ENCODE results near the gene APP. TPM values are rescaled to one million over a fixed set of nuclear protein-coding genes. Genes with fewer than 3 reads are reported as not detected.

Gene APP
- total RNA-seq, 1 donor from 2014 or later, result 306 TPM

DNA sequence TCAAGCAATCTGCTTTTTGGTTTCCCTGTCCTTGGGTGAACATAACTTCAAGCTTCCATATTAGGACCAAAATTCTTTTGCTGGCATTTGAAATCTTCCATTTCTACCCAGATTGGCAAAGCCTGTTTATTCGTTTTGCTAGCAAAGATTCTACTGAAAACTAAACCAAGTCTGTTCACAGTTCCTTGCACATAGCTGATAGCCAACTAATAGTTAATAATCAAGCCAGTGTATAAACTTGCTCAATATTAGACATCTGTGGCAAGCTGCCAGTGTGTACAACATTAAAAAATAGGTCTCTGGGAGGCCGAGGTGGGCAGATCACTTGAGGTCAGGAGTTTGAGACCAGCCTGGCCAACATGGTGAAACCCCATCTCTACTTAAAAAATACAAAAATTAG, 6.3 kb downstream of the APP start:
- Mint-ChIP-seq H3K27me3 (ENCODE audit: insufficient read depth, low read depth) (peaks cover 2% of the 10 kb centered on the region), H3K4me3 (no peak overlapping the region), H3K9me3 (peaks cover 19% of the 10 kb centered on the region), H3K36me3 (peaks cover 36% of the 10 kb centered on the region), H3K4me1 (peaks cover 37% of the 10 kb centered on the region), H3K27ac (no peak overlapping the region)
- H3K4me2 ChIP-seq, result no peak overlapping the region
- H2AFZ ChIP-seq (replicated peaks), result no peak overlapping the region
- H3K9me3 ChIP-seq (ENCODE audit: low read depth), result no peaks in the 10 kb centered on the region
- H3F3A ChIP-seq (ENCODE audit: low read depth), result peaks cover 4% of the 10 kb centered on the region
- no peaks in the 10 kb centered on the region for H3K27me3 ChIP-seq
- H3K36me3 ChIP-seq, result no peaks in the 10 kb centered on the region
- H3K27ac ChIP-seq, result no peak overlapping the region
- H3K9ac ChIP-seq, result no peak overlapping the region
- H3K4me3 ChIP-seq, result no peak overlapping the region
- DNase-seq (ENCODE audit: low spot score), result no peak
- peaks cover 86% of the 10 kb centered on the region for H4K20me1 ChIP-seq (ENCODE audit: low read depth)
- TF ChIP-seq EZH2phosphoT487 (IDR thresholded peaks at IDR 0.05) (no peak), EZH2 (IDR thresholded peaks at IDR 0.05) (no peak)
- TF ChIP-seq, protein P1, sequence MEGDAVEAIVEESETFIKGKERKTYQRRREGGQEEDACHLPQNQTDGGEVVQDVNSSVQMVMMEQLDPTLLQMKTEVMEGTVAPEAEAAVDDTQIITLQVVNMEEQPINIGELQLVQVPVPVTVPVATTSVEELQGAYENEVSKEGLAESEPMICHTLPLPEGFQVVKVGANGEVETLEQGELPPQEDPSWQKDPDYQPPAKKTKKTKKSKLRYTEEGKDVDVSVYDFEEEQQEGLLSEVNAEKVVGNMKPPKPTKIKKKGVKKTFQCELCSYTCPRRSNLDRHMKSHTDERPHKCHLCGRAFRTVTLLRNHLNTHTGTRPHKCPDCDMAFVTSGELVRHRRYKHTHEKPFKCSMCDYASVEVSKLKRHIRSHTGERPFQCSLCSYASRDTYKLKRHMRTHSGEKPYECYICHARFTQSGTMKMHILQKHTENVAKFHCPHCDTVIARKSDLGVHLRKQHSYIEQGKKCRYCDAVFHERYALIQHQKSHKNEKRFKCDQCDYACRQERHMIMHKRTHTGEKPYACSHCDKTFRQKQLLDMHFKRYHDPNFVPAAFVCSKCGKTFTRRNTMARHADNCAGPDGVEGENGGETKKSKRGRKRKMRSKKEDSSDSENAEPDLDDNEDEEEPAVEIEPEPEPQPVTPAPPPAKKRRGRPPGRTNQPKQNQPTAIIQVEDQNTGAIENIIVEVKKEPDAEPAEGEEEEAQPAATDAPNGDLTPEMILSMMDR (IDR thresholded peaks at IDR 0.05), result no peak
- peaks cover 100% of the 10 kb centered on the region for H3K79me2 ChIP-seq (ENCODE audit: low read depth)
- H3K4me1 ChIP-seq, result peaks cover 33% of the 10 kb centered on the region

DNA sequence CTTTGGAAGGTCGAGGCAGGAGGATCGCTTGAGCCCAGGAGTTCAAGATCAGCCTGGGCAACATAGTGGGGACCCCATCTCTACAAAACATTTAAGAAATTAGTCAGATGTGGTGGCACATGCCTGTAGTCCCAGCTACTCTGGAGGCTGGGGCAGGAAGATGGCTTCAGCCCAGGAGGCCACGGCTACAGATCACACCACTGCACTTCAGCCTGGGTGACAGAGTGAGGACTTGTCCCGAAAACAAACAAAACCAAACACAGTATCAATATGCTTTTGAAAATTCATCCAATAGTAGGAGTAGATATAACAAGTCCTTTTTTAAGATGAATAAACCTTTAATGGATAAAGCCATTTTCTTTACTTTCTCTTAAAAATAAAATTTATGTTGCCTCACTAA, 8.5 kb downstream of the APP start:
- peaks cover 2% of the 10 kb centered on the region for H3K27me3 Mint-ChIP-seq (ENCODE audit: insufficient read depth, low read depth)
- H3K4me1 Mint-ChIP-seq, result peaks cover 20% of the 10 kb centered on the region
- no peak overlapping the region for H3K4me3 Mint-ChIP-seq

DNA sequence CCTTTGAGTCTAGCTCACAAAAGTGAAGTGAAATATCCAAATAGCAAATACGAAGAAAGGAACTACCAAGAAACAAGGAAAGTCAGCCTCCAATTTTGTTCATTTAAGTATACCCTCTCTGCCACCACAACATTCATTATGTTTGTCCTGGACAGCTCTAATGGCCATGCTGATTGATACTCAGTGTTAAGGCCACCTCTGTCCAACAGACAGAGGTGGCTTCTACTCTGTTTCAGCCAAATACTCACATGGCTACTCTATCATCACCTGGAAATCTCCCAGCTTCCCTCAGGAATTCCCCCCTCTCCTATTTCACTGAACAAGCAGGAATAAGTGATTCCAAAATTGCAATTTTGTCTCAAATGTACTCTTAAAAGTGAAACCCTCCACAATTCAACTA, 10.7 kb downstream of the APP start:
- H3K4me1 Mint-ChIP-seq, result no peaks in the 10 kb centered on the region
- Histone ChIP-seq H3K4me3 (no peak overlapping the region), H3K27me3 (no peaks in the 10 kb centered on the region), H3K27ac (no peak overlapping the region), H3K36me3 (peaks cover 6% of the 10 kb centered on the region), H4K20me1 (ENCODE audit: low read depth) (peaks cover 92% of the 10 kb centered on the region), H3K4me2 (no peak overlapping the region), H3K9me3 (ENCODE audit: low read depth) (no peaks in the 10 kb centered on the region), H3K4me1 (no peaks in the 10 kb centered on the region), H3F3A (ENCODE audit: low read depth) (peaks cover 4% of the 10 kb centered on the region), H2AFZ (replicated peaks) (no peak overlapping the region), H3K79me2 (ENCODE audit: low read depth) (peaks cover 100% of the 10 kb centered on the region), H3K9ac (no peak overlapping the region)
- H3K36me3 Mint-ChIP-seq, result peaks cover 51% of the 10 kb centered on the region
- H3K27me3 Mint-ChIP-seq (ENCODE audit: insufficient read depth, low read depth), result peaks cover 4% of the 10 kb centered on the region
- H3K27ac Mint-ChIP-seq, result no peak overlapping the region
- no peak overlapping the region for H3K4me3 Mint-ChIP-seq
- H3K9me3 Mint-ChIP-seq, result peaks cover 35% of the 10 kb centered on the region
- no peak for DNase-seq (ENCODE audit: low spot score)
- TF ChIP-seq, protein P1 (IDR thresholded peaks at IDR 0.05), result no peak
- no peak for TF ChIP-seq EZH2 (IDR thresholded peaks at IDR 0.05)
- TF ChIP-seq EZH2phosphoT487 (IDR thresholded peaks at IDR 0.05), result no peak

More for the DNA sequence above, 8.5 kb downstream of the APP start:
- Mint-ChIP-seq H3K9me3 (peaks cover 34% of the 10 kb centered on the region), H3K36me3 (peaks cover 49% of the 10 kb centered on the region), H3K27ac (no peak overlapping the region)
- H3K36me3 ChIP-seq, result no peaks in the 10 kb centered on the region
- H3K27me3 ChIP-seq, result no peaks in the 10 kb centered on the region
- no peak overlapping the region for H3K27ac ChIP-seq
- no peaks in the 10 kb centered on the region for H3K9me3 ChIP-seq (ENCODE audit: low read depth)
- no peak overlapping the region for H2AFZ ChIP-seq (replicated peaks)
- H3K4me1 ChIP-seq, result peaks cover 19% of the 10 kb centered on the region
- H3K79me2 ChIP-seq (ENCODE audit: low read depth), result peaks cover 100% of the 10 kb centered on the region
- no peak overlapping the region for H3K9ac ChIP-seq
- TF ChIP-seq, protein P1 (IDR thresholded peaks at IDR 0.05), result no peak
- no peak for TF ChIP-seq EZH2 (IDR thresholded peaks at IDR 0.05)
- no peak for TF ChIP-seq EZH2phosphoT487 (IDR thresholded peaks at IDR 0.05)
- DNase-seq (ENCODE audit: low spot score), result no peak
- H3K4me3 ChIP-seq, result no peak overlapping the region
- H3F3A ChIP-seq (ENCODE audit: low read depth), result peaks cover 4% of the 10 kb centered on the region
- peaks cover 94% of the 10 kb centered on the region for H4K20me1 ChIP-seq (ENCODE audit: low read depth)
- H3K4me2 ChIP-seq, result no peak overlapping the region

All from neural progenitor cell (in vitro differentiated cells).